ENCODE data around the gene PSMB8.

Gene PSMB8

DNA sequence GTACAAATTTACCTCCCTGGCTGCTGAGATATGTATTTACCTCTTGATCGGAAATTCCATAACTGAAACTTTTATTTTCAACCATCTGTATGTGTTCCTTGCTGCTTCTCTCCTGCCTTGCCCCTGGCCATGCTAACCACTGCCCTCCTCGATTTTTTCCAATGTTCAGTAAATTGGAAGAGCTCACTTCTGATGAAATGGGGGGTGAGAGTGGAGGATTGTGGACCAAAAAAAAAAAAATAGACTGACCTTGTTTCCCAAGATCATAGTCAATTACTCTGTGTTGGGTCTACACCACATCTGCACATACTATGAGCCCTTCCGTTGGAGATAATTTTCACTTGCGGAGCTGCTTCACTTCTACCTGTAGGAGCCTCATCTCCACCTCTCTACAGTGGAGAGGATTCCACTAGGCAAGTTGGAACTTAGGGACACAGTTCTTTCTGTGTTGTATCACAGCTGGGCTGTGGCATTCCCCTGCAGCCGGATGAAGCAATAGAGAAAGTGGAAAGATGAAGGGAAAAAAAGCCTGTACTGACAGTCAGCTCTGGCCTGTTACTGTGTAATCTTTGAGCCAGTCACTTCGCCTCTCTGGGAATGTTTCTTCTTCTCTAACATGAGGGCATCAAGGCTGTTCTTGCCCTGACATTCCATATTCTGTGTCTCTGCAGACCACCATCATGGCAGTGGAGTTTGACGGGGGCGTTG lies 11.8 kb upstream of the PSMB8 start:
- DNase-seq (ENCODE audit: low read depth): no peak

DNA sequence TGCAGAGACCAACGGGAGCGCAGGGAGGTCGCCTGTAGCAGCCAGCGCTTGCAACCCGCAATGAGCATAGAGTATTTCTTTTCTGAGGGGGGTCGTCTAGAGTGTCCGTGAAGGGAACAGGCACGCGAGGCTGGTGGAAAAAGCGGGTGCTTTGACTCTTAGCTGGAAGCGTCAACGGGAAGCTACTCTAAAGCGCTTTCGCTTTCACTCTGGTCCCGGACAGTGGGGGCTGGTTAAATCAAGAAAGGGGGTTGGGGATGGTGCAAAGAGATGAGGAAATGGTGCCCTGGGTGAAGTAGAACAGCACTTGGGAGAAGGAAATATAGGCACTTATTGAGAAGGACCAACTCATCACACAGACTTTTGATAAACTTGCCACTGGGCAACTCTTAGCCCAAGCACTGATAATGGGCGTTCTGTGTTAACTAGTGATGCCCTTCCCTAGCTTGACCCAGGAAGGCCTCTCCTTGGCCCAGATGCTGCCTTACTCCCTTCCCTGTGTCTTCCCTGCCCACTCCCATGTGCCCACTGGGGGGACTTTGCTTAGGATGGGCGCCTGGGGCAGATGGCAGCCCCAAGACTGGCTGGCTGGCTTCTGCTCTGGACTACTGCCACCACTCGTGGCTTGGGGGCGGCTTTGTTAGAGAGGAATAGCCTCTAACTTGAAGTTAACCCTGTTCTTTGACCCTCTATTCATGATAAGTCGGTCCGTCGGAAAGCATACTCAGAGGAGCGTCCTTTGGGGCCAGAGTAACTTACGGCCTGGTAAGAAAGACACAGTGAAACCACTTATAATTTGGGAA lies 10.7 kb upstream of the PSMB8 start:
- DNase-seq (ENCODE audit: low read depth): peak; percentile 8

DNA sequence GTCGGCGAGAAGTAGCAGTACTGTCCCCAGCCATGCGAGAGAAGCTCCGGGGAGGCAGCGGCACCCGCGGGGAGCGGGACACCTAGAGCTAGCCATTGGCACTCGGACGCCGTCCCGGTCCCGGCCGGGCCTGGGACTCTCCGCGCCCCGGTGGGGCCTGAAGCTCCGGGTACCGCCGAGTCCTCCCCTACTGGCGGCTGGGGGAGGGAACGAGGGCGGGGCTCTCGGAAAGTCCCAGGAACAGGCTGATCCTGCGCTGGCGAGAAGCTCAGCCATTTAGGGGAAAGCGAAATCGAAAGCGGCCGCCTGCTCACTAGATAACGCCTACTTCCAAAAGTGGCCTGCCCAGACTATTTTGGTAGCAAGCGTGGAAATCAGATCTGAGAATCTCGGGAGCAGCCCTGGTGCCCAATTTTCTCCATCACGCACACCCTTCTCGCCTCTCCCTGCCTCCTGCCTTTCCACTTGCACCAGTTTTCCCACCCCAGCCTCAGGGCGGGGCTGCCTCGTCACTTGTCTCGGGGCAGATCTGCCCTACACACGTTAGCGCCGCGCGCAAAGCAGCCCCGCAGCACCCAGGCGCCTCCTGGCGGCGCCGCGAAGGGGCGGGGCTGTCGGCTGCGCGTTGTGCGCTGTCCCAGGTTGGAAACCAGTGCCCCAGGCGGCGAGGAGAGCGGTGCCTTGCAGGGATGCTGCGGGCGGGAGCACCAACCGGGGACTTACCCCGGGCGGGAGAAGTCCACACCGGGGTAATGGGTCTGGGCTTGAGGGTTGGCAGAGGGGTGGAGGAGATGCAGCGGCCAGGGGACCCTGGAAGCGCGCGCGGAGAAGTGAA lies 9.9 kb upstream of the PSMB8 start, which contains the start of the genes PSMB9 and TAP1:
TSS of gene PSMB9 (plus strand) at position 652 of the 835 bp plus-strand sequence. CDS start at position 690, 38 bp downstream.
TSS of gene TAP1 (minus strand) at position 164 of the 835 bp plus-strand sequence. CDS start at position 96, 68 bp downstream.
- DNase-seq (ENCODE audit: low read depth): peak; percentile 75

DNA sequence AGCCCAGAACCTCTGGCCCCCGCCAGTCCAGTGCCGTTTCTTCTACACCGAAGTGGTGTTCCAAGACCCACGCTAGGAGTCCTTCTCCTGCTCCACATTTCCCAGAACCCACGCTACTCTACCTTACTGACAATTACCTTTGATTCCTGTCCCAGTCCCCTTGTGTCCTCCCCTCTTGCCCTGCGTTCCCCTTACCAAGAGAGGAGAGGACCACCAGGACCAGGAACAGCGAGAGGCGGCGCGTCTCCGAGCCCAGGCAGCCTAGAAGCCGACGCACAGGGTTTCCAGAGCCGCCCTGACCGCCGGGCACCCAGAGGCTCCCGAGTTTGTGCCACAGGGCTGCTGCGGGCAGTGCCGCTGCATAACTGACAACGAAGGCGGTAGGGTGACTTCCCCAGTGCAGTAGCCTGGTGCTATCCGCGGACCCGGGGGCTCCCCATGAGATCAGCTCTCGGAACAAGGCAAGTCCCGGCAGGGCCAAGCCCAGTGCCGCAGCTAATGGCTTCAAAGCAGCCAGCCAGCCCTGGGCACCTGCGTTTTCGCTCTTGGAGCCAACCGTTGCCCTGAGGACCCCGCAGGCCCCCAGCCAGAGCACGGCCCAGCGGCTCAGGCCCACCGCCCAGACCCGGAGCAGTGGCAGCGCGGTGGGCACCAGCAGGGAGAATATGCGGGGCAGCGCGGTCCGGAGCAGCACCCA lies 9.1 kb upstream of the PSMB8 start:
- DNase-seq (ENCODE audit: low read depth): peak; percentile 5

DNA sequence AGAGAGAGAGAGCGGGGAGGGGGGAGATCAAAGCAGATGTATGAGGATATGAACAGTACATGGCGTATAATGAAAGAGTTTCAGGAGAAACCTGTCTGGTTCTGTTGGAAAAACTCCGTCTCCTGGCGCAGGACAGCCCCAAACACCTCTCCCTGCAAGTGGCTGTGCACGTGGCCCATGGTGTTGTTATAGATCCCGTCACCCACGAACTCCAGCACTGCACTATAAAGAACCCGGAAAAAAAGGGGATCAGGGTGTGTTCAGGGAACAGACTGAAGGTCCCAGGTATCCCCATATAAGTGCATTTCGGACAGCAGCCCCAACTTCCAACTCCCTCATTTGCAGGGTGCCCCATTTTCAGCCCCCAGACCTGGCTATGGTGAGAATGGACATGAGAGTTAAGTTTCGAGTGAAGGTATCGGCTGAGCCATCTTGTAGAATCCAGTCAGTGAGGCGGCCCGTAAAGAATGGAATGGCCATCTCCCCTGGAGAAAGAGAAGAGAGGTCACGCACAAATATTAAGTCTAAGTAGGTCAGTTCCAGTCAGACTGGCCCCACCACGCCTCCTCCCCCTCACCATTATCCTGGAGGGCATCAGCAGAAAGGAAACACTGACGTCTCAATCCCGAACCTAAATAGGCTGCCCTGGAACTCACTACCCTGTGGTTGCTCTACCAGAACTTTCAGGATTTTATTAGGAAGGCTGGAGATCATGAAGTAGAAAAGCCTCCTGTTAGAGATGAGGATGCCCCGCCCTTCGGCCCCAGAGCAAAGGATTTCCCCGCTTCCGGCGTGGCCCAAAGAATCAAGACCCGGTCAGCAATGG lies 8.4 kb upstream of the PSMB8 start:
- DNase-seq (ENCODE audit: low read depth): peak; percentile 3

DNA sequence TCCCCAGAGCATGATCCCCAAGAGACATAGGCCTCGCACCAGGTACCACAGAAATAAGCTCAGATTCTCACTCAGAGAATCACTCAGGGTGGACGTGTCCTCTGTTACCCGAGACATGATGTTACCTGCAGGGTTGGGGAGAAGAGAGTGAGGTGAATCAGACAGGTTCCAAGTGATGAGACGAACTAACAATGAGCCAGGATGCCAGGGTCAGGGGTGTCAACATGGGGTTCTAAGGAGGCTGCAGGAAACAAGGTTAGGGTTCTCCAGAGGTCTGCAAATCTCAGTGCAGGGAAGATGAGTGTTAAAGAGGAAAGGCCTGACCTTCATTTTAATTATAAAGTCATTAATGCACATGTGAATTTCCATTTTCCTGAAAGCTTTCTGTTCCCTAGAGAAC lies 7.2 kb upstream of the PSMB8 start:
- no peak for DNase-seq (ENCODE audit: low read depth)

DNA sequence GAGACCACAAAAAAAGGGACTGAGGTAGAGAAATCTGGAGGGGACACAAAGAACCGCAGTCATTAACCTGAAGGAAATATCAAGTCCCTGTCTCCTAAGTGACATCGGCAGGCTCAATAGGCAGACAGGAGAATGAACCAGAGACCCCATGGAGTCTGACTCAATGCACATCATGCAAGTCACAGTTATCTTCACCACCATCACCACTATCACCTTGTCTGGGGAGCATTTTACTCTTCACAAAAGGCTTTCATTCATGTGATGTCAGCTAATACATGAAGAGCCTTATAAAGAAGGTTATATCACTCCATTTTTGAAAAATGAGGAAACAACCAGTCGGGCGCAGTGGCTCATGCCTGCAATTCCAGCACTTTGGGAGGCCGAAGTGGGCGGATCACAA lies 5.3 kb upstream of the PSMB8 start:
- DNase-seq (ENCODE audit: low read depth): no peak

DNA sequence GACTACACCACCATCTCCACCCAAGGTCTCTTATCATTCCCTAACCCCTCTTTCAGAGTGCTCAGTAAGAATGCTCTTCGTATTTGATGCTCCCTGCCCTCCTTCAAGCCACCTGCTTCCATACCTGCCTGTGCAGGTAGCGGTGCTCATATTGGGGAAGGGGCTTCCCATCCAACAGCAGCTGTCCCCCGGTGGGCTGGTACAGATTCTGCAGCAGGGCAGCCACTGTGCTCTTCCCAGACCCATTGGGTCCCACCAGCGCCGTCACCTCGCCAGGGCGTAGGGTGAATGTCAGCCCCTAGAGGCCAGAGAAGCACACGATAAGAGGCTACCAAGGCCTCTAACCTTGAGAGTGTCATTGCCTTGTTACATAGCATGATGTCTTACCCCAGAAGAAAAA lies 3.9 kb upstream of the PSMB8 start:
- no peak for DNase-seq (ENCODE audit: low read depth)

DNA sequence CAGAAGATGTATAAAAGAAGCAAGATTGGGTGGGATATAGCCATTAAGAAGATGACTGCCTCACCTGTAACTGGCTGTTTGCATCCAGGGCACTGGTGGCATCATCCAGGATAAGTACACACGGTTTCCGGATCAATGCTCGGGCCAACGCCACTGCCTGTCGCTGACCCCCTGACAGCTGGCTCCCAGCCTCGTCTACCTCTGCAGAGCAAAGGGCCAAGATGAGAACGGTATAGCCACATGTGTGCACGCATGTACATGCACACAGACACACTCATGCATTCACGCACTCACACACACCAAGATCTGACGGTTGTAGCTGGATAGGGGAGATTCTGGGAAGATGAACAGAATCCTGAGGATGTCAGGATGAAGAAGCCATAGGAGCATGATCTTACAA lies 3.2 kb upstream of the PSMB8 start:
- DNase-seq (ENCODE audit: low read depth): no peak

DNA sequence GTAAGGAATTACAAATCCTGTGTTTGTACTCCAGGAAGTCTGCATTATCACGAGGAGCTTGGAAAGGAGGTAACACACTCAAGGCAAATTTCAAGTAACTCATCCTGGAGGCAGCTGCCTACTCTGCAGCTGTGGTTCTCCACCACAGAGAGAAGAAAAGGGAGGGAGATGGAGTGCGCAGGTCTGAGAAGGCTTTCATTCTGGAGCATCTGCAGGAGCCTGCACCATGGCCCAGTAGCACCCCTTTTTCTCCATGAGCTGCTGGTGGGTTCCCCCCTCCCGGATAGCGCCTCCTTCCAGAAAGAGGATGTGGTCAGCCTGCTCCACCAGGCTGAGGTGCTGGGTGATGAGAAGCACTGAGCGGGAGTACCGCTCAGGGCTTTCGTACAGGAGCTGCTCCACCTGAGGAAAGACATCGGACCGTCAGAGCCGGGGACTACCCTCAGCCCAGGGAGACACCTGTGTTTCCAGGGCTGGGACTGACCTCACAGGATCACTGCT lies 1.6 kb upstream of the PSMB8 start:
- DNase-seq (ENCODE audit: low read depth): no peak

DNA sequence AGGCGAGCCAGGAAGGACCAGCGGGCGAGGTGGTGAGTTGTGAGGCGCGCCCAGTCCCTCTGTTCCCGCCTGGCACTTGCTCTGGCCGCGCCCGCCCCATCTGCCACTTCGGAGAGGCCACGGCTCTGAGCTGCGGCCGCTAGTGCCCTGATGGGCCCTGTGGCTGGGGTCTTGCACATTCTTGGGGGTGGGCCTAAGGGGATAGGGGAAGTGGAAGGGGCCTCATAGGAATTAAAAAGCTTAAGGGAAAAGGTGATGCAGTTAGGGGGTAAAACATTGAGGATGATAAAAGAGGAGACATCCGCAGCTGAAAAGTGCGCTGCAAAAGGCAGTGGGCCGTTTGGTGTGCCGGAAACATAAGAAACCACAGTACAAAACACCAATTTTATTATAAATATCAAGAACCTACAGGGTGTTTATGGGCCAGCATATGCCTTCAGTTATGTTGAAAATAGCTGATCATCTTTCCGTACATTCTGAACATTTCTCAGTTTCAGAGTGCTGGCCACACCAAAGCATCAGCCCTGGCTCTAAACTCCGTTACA lies 1.1 kb upstream of the PSMB8 start:
- no peak for DNase-seq (ENCODE audit: low read depth)

DNA sequence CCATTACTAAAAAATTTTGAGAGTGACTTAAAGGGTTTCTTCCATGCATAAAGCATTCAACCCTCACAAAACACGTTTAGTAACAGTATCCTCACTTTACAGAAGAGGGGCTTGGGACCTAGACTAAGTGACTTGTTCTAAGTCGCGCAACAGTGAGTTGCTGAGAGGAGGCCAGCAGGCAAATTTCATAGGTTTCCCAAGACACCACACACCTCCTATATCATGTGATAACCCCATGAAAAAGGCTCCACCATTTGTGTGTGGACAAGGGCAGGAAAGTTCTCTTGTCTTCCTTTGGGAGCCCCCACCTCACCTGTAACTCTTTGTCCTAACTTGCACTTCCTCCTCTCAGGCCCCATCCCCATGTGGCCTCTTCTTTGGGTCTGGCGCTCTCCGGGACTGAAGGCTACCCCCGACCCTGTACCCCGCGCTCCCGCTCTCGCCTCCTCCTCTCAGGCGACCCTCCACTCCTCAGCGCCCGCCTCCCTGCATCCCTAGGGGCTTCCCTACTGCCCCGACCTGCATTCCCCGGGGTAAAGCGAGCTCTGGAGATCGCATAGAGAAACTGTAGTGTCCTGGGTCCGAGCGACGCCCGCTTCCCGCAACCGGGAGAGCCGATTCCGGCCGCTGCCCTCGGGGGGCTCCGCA lies 392 bp downstream of the PSMB8 start:
- DNase-seq (ENCODE audit: low read depth): no peak

DNA sequence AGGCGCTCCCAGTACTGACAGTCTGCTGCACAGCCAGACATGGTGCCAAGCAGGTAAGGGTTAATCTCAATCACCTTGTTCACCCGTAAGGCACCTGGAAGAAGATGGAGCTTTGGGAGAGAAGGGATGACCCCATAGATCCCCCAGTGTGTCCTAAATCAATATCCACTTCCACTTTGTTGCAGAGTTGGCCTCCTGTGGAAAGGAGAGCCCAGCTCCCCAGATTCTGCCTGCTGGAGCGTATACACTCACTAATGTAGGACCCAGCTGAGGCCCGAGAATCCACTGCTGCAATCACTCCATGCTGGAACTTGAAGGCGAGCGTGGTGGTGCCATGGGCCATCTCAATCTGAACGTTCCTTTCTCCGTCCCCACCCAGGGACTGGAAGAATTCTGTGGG lies 1.2 kb downstream of the PSMB8 start:
- no peak for DNase-seq (ENCODE audit: low read depth)

DNA sequence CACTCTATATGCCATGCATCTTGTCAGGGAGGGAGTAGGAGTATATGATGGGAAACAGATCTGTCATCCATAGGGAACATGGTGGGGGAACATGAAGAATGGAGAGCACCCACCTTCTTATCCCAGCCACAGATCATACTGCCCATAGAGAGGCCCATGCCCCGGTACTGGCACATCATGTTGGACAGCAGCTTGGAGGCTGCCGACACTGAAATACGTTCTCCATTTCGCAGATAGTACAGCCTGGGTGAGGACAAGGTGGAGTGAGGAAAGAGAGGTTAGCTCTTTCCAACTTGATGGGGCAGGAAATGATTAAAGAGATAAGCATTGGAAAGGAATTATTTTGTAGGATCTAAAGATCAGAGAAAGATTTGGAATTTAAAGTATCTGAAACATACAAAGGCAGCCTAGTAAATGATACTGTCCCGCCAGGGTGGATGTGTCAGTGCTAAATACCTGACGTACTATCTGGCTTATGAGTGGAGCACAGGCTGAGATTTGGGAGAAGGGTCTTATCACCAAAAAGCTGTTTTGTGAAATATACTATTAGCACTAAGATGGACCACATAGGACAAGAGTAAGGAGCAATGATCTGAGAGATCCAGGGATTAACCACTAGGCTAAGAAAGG lies 1.7 kb downstream of the PSMB8 start:
- no peak for DNase-seq (ENCODE audit: low read depth)

DNA sequence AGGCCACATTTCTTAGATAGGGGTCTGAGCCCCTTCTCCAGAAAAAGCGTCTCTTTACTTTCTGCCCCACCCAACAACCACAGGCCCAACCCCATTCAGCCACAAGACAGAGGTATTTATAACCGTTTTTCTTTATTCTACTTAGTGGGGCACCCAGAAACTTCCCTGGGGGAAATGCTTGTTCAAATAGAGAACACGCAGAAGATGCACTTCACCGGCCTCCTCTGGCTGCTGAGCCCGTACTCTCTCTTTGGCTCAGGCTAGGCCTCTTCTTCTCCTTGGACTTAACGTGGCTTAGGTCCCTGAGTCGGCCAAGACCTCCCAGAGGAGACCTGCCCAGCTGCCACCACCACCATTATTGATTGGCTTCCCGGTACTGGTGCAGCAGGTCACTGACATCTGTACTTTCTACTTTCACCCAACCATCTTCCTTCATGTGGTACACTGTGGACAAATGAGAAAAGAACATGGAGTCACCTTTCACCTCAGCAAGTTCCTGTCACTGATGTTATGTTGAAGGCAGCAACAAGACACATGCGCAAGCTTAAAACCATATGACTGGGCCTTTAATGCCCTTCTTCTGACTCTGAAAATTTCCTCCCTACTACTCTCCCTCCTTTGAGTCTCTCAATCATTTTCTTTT lies 3.1 kb downstream of the PSMB8 start:
- no peak for DNase-seq (ENCODE audit: low read depth)

DNA sequence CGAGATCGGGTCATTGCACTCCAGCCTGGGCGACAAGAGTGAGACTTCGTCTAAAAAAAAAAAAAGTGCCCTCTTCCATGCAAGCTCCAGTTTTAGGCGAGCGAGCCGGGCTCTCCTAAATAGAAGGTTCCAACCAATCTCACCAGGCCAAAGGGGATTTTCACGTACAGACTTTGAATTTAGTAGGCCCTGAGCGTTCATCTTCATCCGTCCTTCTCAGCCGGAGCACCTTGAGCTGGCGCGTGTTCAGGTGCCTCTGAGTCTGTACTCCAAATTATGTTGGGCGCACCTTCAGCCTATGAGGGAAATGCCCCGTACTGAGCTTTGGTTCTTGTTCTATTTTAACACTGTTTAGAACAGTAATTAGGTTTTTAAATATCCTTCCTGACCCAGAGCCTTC lies 4.5 kb downstream of the PSMB8 start:
- DNase-seq (ENCODE audit: low read depth): no peak

DNA sequence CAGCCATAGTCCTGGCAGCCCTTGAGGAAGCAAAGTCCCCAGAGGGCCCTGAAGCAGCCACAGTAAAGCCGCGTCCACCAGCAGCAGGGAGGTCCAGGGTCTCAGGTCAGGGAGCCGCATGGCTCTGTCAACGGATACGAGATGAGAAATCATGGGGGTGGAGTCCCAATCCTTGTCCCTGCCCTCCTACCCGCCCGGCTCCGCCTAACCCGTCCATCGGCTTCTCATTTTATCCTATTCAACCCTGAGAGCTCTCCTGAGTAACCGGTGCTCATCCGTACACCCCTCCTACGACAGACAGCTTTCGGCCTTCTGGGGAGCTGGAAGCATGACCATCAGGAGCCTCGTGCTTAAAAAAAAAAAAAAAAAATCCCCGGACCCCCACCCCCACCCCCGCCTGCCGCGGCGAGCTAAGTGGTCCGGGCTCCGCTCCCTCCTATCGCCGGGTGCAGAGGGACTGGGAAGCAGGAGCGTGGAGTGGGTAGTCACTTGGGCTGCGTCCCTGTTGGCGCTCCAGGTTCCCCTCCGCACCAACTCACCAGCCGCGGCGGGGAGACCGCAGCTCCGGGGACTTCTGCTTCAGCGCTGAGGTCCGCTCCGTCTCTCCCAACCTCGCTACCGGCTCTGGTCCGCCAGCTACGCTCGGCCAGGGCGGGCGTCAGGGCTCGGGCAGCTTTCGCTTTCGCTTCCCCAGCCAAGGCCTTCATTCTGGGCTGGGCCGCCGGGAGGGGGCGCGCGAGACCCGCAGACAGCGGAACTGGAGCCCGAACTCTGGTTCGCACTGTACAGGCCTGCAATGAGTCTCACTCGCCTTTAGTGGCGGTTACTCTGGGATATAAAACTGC lies 5.5 kb downstream of the PSMB8 start, which contains the start of gene TAP2:
TSS of gene TAP2 (minus strand) at position 626 of the 845 bp plus-strand sequence. CDS start at position 120, 506 bp downstream.
- DNase-seq (ENCODE audit: low read depth): no peak

DNA sequence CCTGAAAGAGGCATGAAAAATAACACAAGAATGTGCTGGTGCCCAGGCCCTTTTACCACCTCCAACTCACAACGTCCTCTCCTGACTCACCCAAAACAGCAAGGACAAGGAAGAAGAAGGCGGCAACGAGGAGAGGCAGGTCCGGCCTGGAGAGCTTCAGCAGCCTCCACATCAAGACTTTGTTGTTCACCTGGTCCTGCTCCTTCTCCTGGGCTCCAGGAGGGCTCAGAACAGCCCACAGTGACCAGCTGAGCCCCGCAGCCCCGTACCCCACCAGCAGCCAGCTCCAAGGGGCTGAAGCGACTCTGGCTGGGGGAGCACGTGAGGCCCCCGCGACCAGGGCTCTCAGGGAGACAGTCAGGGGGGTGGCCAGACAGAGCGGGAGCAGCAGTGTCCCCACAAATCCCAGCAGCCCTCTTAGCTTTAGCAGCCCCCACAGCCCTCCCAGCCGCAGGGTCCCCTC lies 6.2 kb downstream of the PSMB8 start:
- no peak for DNase-seq (ENCODE audit: low read depth)
